PFSK-1 (cell line): ENCODE results near the gene CARMIL3.

Experiments used
- FOXP2 ChIP-seq: optimal IDR thresholded peaks from 2 replicates; pipeline ENCODE3; 2011; ENCODE audit warnings: borderline replicate concordance, control low read depth, inconsistent platforms; ENCODE audit not compliant: insufficient read depth; ENCODE audit errors: extremely low read length, extremely low read depth
- POLR2AphosphoS5 ChIP-seq: IDR thresholded peaks from 2 replicates; pipeline ENCODE4 v1.6.1; 2012; ENCODE audit warnings: low read depth, mild to moderate bottlenecking, control low read depth, low read length, moderate library complexity
- SIN3A ChIP-seq: IDR thresholded peaks from 2 replicates; pipeline ENCODE4 v1.6.1; 2012; ENCODE audit warnings: mild to moderate bottlenecking, low read length, moderate library complexity, borderline replicate concordance; ENCODE audit not compliant: insufficient read depth
- TAF1 ChIP-seq: IDR thresholded peaks from 2 replicates; pipeline ENCODE4 v1.6.1; 2012; ENCODE audit warnings: low read length, control low read depth, borderline replicate concordance; ENCODE audit not compliant: insufficient read depth
- TF ChIP-seq, protein P1 (sequence below), 2 experiments: IDR thresholded peaks; 2 replicates each; pipeline versions ENCODE4 v1.6.1 to v1.8.0; 2011 to 2012; ENCODE audit warnings: low read depth in 2 of 2, low read length in 2 of 2, control low read depth in 1 of 2, inconsistent platforms in 1 of 2, mild to moderate bottlenecking in 1 of 2, moderate library complexity in 1 of 2; ENCODE audit not compliant: insufficient read depth in 1 of 2

Gene CARMIL3

DNA sequence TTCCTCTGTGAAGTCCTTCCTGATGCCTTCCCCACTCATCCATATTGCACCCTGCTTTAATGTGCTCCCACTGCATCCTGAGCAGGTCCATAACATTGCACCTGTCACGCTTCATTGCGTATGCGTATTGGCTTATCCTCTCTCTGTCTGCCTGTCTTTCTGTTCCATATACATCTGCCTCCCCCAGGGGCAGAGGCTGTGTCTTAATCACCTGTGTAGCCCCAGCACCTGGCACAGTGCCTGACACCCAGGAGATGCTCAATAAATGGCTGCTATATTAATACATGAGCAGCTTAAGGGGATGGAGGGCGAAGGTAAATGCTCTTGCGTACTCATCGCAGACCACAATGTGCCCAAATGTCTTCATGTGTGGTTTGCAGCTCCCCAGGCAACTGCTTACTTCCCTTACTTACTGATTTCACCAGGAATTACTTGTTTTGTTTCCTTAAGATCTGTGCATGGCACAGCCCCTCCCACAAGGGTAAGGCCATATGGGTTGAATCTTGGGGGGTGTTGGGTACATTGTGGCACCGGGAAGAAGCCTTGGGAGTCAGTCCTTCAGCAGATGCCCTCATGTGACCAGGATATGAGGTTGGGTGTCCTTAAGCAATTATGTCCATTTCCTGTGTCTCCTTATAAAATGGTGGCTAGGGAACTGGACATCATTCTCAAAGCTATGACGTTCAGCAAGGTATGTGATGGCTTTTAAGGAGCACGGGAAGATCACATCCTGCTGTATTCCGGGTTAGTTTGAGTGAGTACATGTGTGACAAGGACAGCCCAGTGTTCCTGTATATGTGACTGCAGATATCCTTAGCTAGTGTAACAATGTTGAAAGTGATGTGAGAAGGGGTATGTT lies 18.7 kb downstream of the CARMIL3 start:
- TF ChIP-seq TAF1 = no peak
- TF ChIP-seq, protein P1, sequence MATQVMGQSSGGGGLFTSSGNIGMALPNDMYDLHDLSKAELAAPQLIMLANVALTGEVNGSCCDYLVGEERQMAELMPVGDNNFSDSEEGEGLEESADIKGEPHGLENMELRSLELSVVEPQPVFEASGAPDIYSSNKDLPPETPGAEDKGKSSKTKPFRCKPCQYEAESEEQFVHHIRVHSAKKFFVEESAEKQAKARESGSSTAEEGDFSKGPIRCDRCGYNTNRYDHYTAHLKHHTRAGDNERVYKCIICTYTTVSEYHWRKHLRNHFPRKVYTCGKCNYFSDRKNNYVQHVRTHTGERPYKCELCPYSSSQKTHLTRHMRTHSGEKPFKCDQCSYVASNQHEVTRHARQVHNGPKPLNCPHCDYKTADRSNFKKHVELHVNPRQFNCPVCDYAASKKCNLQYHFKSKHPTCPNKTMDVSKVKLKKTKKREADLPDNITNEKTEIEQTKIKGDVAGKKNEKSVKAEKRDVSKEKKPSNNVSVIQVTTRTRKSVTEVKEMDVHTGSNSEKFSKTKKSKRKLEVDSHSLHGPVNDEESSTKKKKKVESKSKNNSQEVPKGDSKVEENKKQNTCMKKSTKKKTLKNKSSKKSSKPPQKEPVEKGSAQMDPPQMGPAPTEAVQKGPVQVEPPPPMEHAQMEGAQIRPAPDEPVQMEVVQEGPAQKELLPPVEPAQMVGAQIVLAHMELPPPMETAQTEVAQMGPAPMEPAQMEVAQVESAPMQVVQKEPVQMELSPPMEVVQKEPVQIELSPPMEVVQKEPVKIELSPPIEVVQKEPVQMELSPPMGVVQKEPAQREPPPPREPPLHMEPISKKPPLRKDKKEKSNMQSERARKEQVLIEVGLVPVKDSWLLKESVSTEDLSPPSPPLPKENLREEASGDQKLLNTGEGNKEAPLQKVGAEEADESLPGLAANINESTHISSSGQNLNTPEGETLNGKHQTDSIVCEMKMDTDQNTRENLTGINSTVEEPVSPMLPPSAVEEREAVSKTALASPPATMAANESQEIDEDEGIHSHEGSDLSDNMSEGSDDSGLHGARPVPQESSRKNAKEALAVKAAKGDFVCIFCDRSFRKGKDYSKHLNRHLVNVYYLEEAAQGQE (IDR thresholded peaks at IDR 0.05; ENCODE audit: insufficient read depth in 1 of 2, low read depth in 2 of 2, low read length in 2 of 2) = no peak
- TF ChIP-seq FOXP2 = no peak
- no peak for TF ChIP-seq SIN3A
- TF ChIP-seq POLR2AphosphoS5 = no peak

GRCh38 chr14:24071144-24071697 lies 19.4 kb downstream of the CARMIL3 start, which contains the start of gene CPNE6:
CPNE6 (plus strand) TSS chr14:24071562; CDS start chr14:24072937, 1,375 bp downstream.
- TF ChIP-seq TAF1 = no peak
- TF ChIP-seq, protein P1 (IDR thresholded peaks at IDR 0.05; ENCODE audit: insufficient read depth in 1 of 2, low read depth in 2 of 2, low read length in 2 of 2) = no peak
- TF ChIP-seq SIN3A = no peak
- TF ChIP-seq POLR2AphosphoS5 = no peak
- no peak for TF ChIP-seq FOXP2

DNA sequence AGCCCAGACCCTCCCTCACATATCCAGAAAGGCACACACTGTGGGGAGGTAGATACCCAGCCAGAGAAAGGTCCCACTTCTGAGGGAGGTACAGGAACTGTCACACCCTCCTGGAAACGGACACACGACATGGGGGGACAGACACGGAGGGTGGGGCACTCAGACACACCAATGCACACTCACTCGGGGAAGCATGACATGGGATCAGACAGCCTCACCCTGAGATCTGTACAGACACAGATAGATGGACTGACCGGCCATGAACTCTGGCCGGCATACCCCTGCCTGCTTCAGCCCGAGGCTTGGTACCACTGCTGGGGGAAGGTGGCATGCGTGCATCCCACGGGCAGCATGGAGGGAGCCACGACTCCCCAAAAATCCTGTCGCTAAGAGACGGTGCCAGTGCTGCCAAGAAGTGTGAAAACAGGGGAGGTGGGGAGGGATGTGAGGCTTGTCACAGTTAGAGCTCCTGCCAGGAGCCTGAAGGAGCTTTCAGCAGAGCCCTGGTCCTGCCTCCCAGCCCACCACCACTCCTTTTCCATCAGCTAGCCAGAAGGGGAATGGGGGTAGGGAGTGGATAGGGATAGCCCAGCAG lies 20.1 kb downstream of the CARMIL3 start:
- TF ChIP-seq FOXP2 (no peak), POLR2AphosphoS5 (no peak), SIN3A (no peak), TAF1 (no peak)
- TF ChIP-seq, protein P1 (IDR thresholded peaks at IDR 0.05; ENCODE audit: insufficient read depth in 1 of 2, low read depth in 2 of 2, low read length in 2 of 2) = no peak

DNA sequence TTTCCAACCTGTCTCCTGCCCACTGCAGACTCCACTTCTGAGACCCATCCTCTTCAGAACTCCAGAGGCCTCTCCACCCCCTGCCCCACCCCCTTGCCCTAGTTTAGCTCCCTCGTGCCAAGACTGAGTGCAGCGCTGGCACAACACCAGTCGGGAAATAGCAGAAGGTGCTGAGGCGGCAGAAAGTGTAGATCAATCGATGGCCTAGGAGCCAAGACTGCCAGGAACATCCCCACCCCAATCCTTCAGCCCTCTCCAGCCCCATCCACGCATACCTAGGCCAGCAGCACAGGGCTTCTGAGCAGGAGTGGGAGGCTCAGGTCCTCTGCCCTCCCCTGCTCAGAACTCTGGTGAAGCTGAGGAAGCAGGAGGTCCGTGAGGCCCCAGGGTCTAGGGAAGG lies 20.6 kb downstream of the CARMIL3 start:
- TF ChIP-seq, protein P1 (IDR thresholded peaks at IDR 0.05; ENCODE audit: insufficient read depth in 1 of 2, low read depth in 2 of 2, low read length in 2 of 2) = no peak
- TF ChIP-seq TAF1 (no peak), SIN3A (no peak), POLR2AphosphoS5 (no peak), FOXP2 (no peak)
